ENCODE measurements around the gene IP6K3.

The IP6K3 gene

DNA sequence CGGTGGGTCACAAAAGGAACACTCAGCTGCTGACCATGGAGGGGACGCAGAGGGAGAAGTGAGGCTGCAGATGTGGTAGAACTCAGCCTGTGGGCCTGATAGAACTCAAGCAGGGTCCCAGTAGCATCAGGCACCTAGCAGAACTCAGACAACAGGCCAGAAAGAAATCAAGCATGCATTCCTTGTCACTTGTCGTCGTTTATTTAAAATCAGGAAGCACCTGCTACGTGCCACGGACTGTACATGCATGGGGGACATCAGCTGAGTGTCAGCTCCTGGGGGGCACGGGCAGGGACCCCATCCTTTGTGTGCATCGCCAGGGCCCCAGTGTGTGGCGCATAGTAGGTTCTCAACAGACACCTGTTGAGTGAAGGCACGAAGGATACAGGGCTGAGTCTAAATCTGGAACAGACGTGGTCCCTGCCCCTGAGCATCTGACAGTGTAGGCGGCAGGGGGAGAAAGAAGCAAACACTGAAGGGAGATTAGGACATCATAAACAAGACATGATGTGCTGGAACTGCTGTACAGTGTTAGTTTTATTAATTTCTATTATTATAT, 67.7 kb downstream of the IP6K3 start:
- intact Hi-C loops (cut with DNase I; ENCODE audit: low total_unique reads): no loop called here

GRCh38 chr6:33678233-33678931, 68.3 kb downstream of the IP6K3 start:
- DNase-seq: no peak
- peaks cover 0 to 16% (median 6%) of the 10 kb centered on the region in 4 donors for H3K4me1 ChIP-seq

More for the DNA sequence above, 67.7 kb downstream of the IP6K3 start:
- no peak for TF ChIP-seq CTCF (IDR thresholded peaks at IDR 0.05)
- Histone ChIP-seq H3K27ac (no peak overlapping the region), H3K36me3 (peaks cover 0 to 88% (median 25%) of the 10 kb centered on the region in 3 donors), H3K9me3 (no peaks in the 10 kb centered on the region), H3K4me3 (no peak overlapping the region), H3K27me3 (no peaks in the 10 kb centered on the region), H3K4me1 (peaks cover 0 to 12% (median 4%) of the 10 kb centered on the region in 4 donors)
- DNase-seq: no peak

GRCh38 chr6:33677689-33678088, 69.0 kb downstream of the IP6K3 start:
- Histone ChIP-seq H3K4me3 (no peak overlapping the region), H3K36me3 (peaks cover 0 to 88% (median 16%) of the 10 kb centered on the region in 3 donors), H3K4me1 (peaks cover 0 to 21% (median 10%) of the 10 kb centered on the region in 4 donors), H3K27ac (no peak overlapping the region), H3K9me3 (no peaks in the 10 kb centered on the region), H3K27me3 (no peaks in the 10 kb centered on the region)
- TF ChIP-seq CTCF (IDR thresholded peaks at IDR 0.05): no peak
- DNase-seq: no peak
- intact Hi-C loops (cut with DNase I; ENCODE audit: low total_unique reads): no loop called here

More at GRCh38 chr6:33678233-33678931, 68.3 kb downstream of the IP6K3 start:
- Histone ChIP-seq H3K4me3 (no peak overlapping the region), H3K27ac (no peak overlapping the region), H3K36me3 (peaks cover 0 to 88% (median 21%) of the 10 kb centered on the region in 3 donors), H3K9me3 (no peaks in the 10 kb centered on the region), H3K27me3 (no peaks in the 10 kb centered on the region)
- intact Hi-C loops (cut with DNase I; ENCODE audit: low total_unique reads): no loop called here
- TF ChIP-seq CTCF (IDR thresholded peaks at IDR 0.05): no peak

- no peak for TF ChIP-seq CTCF (IDR thresholded peaks at IDR 0.05)
- H3K27me3 ChIP-seq: no peaks in the 10 kb centered on the region
- H3K9me3 ChIP-seq: no peaks in the 10 kb centered on the region
- H3K4me1 ChIP-seq: peaks cover 0 to 24% (median 10%) of the 10 kb centered on the region in 4 donors
- H3K36me3 ChIP-seq: peaks cover 0 to 88% (median 11%) of the 10 kb centered on the region in 3 donors
- intact Hi-C loops (cut with DNase I; ENCODE audit: low total_unique reads): no loop called here
- no peak overlapping the region for H3K27ac ChIP-seq
- no peak overlapping the region for H3K4me3 ChIP-seq
- DNase-seq: no peak
Observed at GRCh38 chr6:33677143-33677660, 69.5 kb downstream of the IP6K3 start.

DNA sequence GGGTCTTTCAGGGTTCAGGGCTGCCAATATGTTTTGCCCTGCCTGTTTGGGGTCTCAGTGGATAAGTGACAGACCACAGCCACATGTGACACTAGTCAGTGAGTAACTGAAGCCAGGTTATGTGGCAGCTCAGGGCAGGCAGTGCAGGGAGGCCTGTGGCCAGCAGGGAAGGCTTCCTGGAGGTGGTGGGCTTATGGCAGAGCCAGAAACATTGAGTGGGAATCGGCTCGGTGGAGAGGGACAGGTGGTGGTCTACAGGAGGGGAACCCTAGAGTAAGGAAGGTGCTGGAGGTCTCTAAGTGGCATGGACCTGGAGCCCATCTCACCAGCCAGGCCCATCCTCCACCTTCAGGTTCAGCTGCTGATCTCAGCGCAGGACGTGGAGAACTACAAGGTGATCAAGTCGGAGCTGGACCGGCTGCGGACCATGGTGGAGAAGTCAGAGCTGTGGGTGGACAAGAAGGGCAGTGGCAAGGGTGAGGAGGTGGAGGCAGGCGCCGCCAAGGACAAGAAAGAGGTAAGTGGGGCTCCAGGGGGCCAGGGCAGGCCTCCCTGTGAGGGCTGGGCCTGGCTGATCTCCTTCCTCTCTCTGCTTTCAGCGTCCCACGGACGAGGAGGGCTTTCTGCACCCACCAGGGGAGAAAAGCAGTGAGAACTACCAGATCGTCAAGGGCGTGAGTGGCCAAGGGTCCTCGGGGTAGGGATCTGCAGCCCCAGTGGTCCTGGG, 70.1 kb downstream of the IP6K3 start:
- H3K36me3 ChIP-seq: peaks cover 0 to 91% (median 10%) of the 10 kb centered on the region in 3 donors
- intact Hi-C loops (cut with DNase I; ENCODE audit: low total_unique reads): no loop called here

More for the DNA sequence above, 70.1 kb downstream of the IP6K3 start:
- Histone ChIP-seq H3K27ac (no peak overlapping the region), H3K27me3 (no peaks in the 10 kb centered on the region), H3K4me1 (peaks cover 0 to 24% (median 10%) of the 10 kb centered on the region in 4 donors), H3K9me3 (no peaks in the 10 kb centered on the region), H3K4me3 (no peak overlapping the region)
- TF ChIP-seq CTCF (IDR thresholded peaks at IDR 0.05): no peak
- no peak for DNase-seq

All from tibial artery (tissue), 4 donors.